ENCODE results near the gene RLF.
"Not testable (repeated sequence)": the region's sequence is repeated elsewhere in the genome, so short reads cannot be mapped to it uniquely, and the experiment has no call there.

Gene RLF

GRCh38 chr1:40174788-40175187 lies 13.6 kb downstream of the RLF start:
- DNase-seq = no peak

- DNase-seq = not testable (repeated sequence)
These were observed 15.8 kb downstream of the RLF start for GRCh38 chr1:40176989-40177388.

GRCh38 chr1:40178200-40178599 lies 17.0 kb downstream of the RLF start:
- no peak for DNase-seq

GRCh38 chr1:40179496-40180089 lies 18.4 kb downstream of the RLF start:
- no peak for DNase-seq

GRCh38 chr1:40183055-40183710 lies 22.0 kb downstream of the RLF start:
- peak; percentile 22 for DNase-seq

GRCh38 chr1:40184193-40184592 lies 23.0 kb downstream of the RLF start:
- no peak for DNase-seq

- peak; percentile 40 for DNase-seq
These were observed 25.0 kb downstream of the RLF start for GRCh38 chr1:40185951-40186864.

- DNase-seq = no peak
These were observed 26.2 kb downstream of the RLF start for GRCh38 chr1:40187399-40187798.

- not testable (repeated sequence) for DNase-seq
These were observed 33.5 kb downstream of the RLF start for GRCh38 chr1:40194639-40195038.

- DNase-seq = no peak
These were observed 36.5 kb downstream of the RLF start for GRCh38 chr1:40197656-40198055.

- no peak for DNase-seq
These were observed 37.9 kb downstream of the RLF start for GRCh38 chr1:40199126-40199525.

- DNase-seq = no peak
These were observed 43.7 kb downstream of the RLF start for GRCh38 chr1:40204856-40205255.

GRCh38 chr1:40210511-40211204 lies 49.5 kb downstream of the RLF start:
- DNase-seq = no peak

GRCh38 chr1:40218333-40218732 lies 57.1 kb downstream of the RLF start:
- no peak for DNase-seq

- not testable (repeated sequence) for DNase-seq
These were observed 60.3 kb downstream of the RLF start for GRCh38 chr1:40221471-40221905.

- DNase-seq = no peak
These were observed 61.0 kb downstream of the RLF start for GRCh38 chr1:40221977-40222772.

- DNase-seq = no peak
These were observed 62.9 kb downstream of the RLF start for GRCh38 chr1:40224040-40224439.

GRCh38 chr1:40226192-40226591 lies 65.0 kb downstream of the RLF start:
- DNase-seq = no peak

GRCh38 chr1:40232444-40232843 lies 71.3 kb downstream of the RLF start:
- peak; percentile 41 for DNase-seq

GRCh38 chr1:40239626-40240025 lies 78.4 kb downstream of the RLF start:
- no peak for DNase-seq

- DNase-seq = no peak
These were observed 79.2 kb downstream of the RLF start for GRCh38 chr1:40240390-40240789.

- DNase-seq = no peak
These were observed 80.2 kb downstream of the RLF start for GRCh38 chr1:40241362-40241761.
